GM21723 (cell line): ENCODE results near the gene ERBB3.

Experiments used
- ATAC-seq: cut with Tn5 transposase; IDR thresholded peaks from one replicate; pipeline ENCODE4 v1.9.1; 2021; ENCODE audit warnings: mild to moderate bottlenecking, moderate library complexity; ENCODE audit not compliant: unreplicated experiment

Gene ERBB3

GRCh38 chr12:56129942-56130495, 50.1 kb downstream of the ERBB3 start:
- no peak for ATAC-seq

GRCh38 chr12:56130876-56131275, 50.9 kb downstream of the ERBB3 start:
- no peak for ATAC-seq

- no peak for ATAC-seq
These were observed 54.9 kb downstream of the ERBB3 start for GRCh38 chr12:56134897-56135296.

GRCh38 chr12:56137853-56138571, 58.0 kb downstream of the ERBB3 start:
- ATAC-seq: no peak

GRCh38 chr12:56141946-56142784, 62.2 kb downstream of the ERBB3 start:
- no peak for ATAC-seq

GRCh38 chr12:56143217-56143616, 63.3 kb downstream of the ERBB3 start:
- no peak for ATAC-seq

- no peak for ATAC-seq
These were observed 63.9 kb downstream of the ERBB3 start for GRCh38 chr12:56143870-56144269.

GRCh38 chr12:56145217-56145616, 65.3 kb downstream of the ERBB3 start:
- ATAC-seq: no peak

- no peak for ATAC-seq
These were observed 66.8 kb downstream of the ERBB3 start for GRCh38 chr12:56146492-56147460.

GRCh38 chr12:56150563-56150962, 70.6 kb downstream of the ERBB3 start:
- ATAC-seq: no peak

GRCh38 chr12:56151672-56152131, 71.7 kb downstream of the ERBB3 start:
- peak; percentile 49 for ATAC-seq

GRCh38 chr12:56152132-56152755, 72.3 kb downstream of the ERBB3 start, which contains the start of gene MYL6B:
TSS of gene MYL6B (plus strand) at chr12:56152587. CDS start at chr12:56153919, 1,332 bp downstream.
- ATAC-seq: peak; percentile 78
